Measurements from ENCODE around the gene DNAJC12. TPM values are rescaled to one million over a fixed set of nuclear protein-coding genes. Genes with fewer than 3 reads are reported as not detected.

Gene DNAJC12
- total RNA-seq, 3 donors from 2014 or later: 6.3 to 8.8 (median 8.8) TPM

DNA sequence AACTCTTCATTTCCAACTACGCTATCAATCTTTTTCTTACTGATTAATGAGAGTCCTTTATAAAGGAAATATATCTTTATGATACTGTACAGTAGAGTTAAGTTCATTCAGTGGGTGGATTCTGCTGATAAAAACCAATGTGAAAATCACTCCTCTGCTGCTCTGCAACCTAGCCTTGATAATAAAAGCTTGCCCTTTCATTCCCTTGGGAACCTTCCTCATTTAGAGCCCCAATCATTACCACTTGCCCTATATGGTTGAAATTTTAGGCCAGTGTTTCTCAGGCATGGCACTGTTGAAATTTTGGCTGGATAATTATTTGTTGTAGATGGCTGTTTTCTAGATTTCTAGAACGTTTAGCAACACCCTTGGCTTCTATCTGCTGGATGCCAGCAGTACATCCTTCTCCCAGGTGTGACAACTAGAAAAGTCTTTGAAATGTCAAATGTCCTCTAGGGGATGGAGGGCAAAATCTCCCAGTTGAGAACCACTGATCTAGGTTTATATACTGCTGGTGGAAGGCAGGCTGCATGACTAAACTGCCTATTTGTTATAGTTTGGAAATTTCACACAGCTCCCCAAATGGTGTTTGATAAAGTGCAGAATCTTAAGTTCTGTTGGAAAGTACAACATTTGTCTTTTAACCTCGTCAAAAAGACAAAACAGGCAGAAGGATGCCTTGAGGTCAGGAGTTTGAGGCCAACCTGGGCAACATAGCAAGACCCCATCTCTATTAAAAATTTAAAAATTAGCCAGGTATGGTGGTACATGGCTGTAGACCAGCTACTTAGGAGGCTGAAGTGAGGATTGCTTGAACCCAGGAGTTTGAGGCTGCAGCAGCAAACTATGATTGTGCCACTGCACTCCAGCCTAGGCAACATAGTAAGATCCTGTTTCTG lies 37.6 kb upstream of the DNAJC12 start:
- TF ChIP-seq, protein P1, sequence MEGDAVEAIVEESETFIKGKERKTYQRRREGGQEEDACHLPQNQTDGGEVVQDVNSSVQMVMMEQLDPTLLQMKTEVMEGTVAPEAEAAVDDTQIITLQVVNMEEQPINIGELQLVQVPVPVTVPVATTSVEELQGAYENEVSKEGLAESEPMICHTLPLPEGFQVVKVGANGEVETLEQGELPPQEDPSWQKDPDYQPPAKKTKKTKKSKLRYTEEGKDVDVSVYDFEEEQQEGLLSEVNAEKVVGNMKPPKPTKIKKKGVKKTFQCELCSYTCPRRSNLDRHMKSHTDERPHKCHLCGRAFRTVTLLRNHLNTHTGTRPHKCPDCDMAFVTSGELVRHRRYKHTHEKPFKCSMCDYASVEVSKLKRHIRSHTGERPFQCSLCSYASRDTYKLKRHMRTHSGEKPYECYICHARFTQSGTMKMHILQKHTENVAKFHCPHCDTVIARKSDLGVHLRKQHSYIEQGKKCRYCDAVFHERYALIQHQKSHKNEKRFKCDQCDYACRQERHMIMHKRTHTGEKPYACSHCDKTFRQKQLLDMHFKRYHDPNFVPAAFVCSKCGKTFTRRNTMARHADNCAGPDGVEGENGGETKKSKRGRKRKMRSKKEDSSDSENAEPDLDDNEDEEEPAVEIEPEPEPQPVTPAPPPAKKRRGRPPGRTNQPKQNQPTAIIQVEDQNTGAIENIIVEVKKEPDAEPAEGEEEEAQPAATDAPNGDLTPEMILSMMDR (IDR thresholded peaks at IDR 0.05): no peak
- no peak overlapping the region for H3K4me3 ChIP-seq
- no peaks in the 10 kb centered on the region for H3K36me3 ChIP-seq (ENCODE audit: low read depth)
- ATAC-seq (no peak), DNase-seq (no peak)
- H3K9me3 ChIP-seq: no peaks in the 10 kb centered on the region
- intact Hi-C loops (cut with DNase I, micrococcal nuclease): no loop called here
- no peaks in the 10 kb centered on the region for H3K4me1 ChIP-seq (ENCODE audit: low read depth)

- DNase-seq (no peak), ATAC-seq (no peak)
- no peaks in the 10 kb centered on the region for H3K4me1 ChIP-seq (ENCODE audit: low read depth)
- no peaks in the 10 kb centered on the region for H3K9me3 ChIP-seq
- intact Hi-C loops (cut with DNase I, micrococcal nuclease): no loop called here
- TF ChIP-seq, protein P1 (IDR thresholded peaks at IDR 0.05): no peak
- H3K4me3 ChIP-seq: no peak overlapping the region
- H3K36me3 ChIP-seq (ENCODE audit: low read depth): no peaks in the 10 kb centered on the region
These were observed 32.0 kb upstream of the DNAJC12 start for GRCh38 chr10:67869996-67870395.

DNA sequence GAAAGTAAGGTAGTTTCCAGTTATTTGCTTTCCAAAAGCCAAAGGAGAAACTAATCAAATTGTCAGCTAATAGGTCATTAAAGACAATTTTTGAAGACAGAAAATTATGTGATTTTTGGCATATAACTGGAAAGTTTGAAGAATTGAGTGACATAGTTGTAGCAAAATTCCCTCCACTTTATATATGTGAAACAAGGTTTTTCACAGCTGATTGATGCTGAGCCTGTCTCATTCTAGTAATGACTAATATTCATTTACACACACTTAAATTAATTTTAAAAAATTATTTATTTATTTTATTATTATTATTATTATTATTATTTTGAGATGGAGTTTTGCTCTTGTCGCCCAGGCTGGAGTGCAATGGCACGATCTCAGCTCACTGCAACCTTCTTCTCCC lies 30.1 kb upstream of the DNAJC12 start:
- ATAC-seq (no peak), DNase-seq (no peak)
- H3K36me3 ChIP-seq (ENCODE audit: low read depth): no peaks in the 10 kb centered on the region
- H3K4me3 ChIP-seq: no peak overlapping the region
- no peaks in the 10 kb centered on the region for H3K9me3 ChIP-seq
- no peaks in the 10 kb centered on the region for H3K4me1 ChIP-seq (ENCODE audit: low read depth)
- TF ChIP-seq, protein P1 (IDR thresholded peaks at IDR 0.05): no peak
- intact Hi-C loops (cut with DNase I, micrococcal nuclease): no loop called here

GRCh38 chr10:67864607-67865371 lies 26.8 kb upstream of the DNAJC12 start:
- ATAC-seq (no peak), DNase-seq (no peak)
- Histone ChIP-seq H3K4me1 (ENCODE audit: low read depth) (no peaks in the 10 kb centered on the region), H3K36me3 (ENCODE audit: low read depth) (no peaks in the 10 kb centered on the region), H3K4me3 (no peak overlapping the region), H3K9me3 (no peaks in the 10 kb centered on the region)
- intact Hi-C loops (cut with DNase I, micrococcal nuclease): no loop called here
- TF ChIP-seq, protein P1 (IDR thresholded peaks at IDR 0.05): no peak

- ATAC-seq: no peak
- intact Hi-C loops (cut with DNase I, micrococcal nuclease): no loop called here
These were observed 25.1 kb upstream of the DNAJC12 start for GRCh38 chr10:67863094-67863493.

More at GRCh38 chr10:67863094-67863493, 25.1 kb upstream of the DNAJC12 start:
- DNase-seq: no peak
- no peaks in the 10 kb centered on the region for H3K36me3 ChIP-seq (ENCODE audit: low read depth)
- H3K9me3 ChIP-seq: no peaks in the 10 kb centered on the region
- TF ChIP-seq, protein P1 (IDR thresholded peaks at IDR 0.05): no peak
- no peaks in the 10 kb centered on the region for H3K4me1 ChIP-seq (ENCODE audit: low read depth)
- H3K4me3 ChIP-seq: no peak overlapping the region
